Lower leg skin (tissue), 4 donors: ENCODE measurements around the gene GALNT14. TPM values are rescaled to one million over a fixed set of nuclear protein-coding genes. Genes with fewer than 3 reads are reported as not detected.

Source experiments
- DNase-seq, 2 donors: peaks; one replicate each; pipeline ENCODE4 v3.0.0-alpha.2; 2019; ENCODE audit warnings: low spot score in 2 of 2
- H3K4me3 ChIP-seq: fragments of 200-600 bp; sonication (generic); 2 replicates; pipeline ENCODE4 v1.5.1; 2017; ENCODE audit warnings: mild to moderate bottlenecking, low read depth; ENCODE audit not compliant: poor library complexity, severe bottlenecking
- CTCF ChIP-seq, 3 donors: fragments of 450-650 bp; IDR thresholded peaks; one replicate each; pipeline ENCODE4 v1.5.1; 2016; ENCODE audit warnings: antibody characterized with exemption in 3 of 3, mild to moderate bottlenecking in 3 of 3, moderate library complexity in 2 of 3
- POLR2A ChIP-seq, 2 donors: fragments of 450-650 bp; IDR thresholded peaks; one replicate each; pipeline ENCODE4 v1.6.1; 2016 to 2017; ENCODE audit warnings: antibody characterized with exemption in 2 of 2, mild to moderate bottlenecking in 1 of 2, moderate library complexity in 1 of 2
- WGBS, 2 donors: methylation state at CpG; one replicate each; pipeline ENCODE4 v1.1.5; 2018; 5-methylcytosine and 5-hydroxymethylcytosine counted together
- intact Hi-C: fragments of 100-400 bp; cut with DNase I; formaldehyde crosslinking; loops from one replicate; pipeline ENCODE4 v1.15.0; 2023; ENCODE audit warnings: low total_unique reads
- total RNA-seq, 4 donors: library from RNA; depleted of rRNA; stranded (reverse); fragments of >200 nt; gene quantifications; one replicate each; pipeline ENCODE4 v1.1.0, GENCODE V29; 2016

The GALNT14 gene
- total RNA-seq, 4 donors from 2014 or later, result 2.5 to 6.2 (median 4.0) TPM

GRCh38 chr2:31027549-31027948 lies 110.7 kb downstream of the GALNT14 start:
- H3K4me3 ChIP-seq, result no peak overlapping the region
- DNase-seq, result no peak
- intact Hi-C loops, result no loop called here
- TF ChIP-seq POLR2A (IDR thresholded peaks at IDR 0.05) (no peak), CTCF (IDR thresholded peaks at IDR 0.05) (no peak)
- 86 to 87% methylated on average over 5 of the region's 5 CpGs for WGBS, 2 donors

DNA sequence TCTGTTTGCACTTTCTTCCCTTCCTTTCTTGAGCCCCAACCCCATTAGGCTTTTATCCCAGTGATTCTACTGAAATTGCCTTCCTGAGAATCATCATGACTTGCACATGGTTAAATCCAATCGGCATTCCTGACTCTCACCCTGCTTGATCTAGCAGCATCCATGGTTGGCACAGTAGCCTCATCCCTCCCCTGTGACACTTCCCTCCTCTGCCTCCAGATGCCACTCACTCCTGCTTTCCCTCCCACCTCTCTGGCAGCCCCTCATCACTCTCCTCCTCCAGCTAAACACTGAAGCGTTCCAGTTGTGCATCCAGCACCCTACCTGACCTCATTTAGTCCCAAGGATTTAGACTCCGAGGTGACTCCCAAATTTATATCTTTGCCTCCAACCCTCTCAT lies 114.7 kb downstream of the GALNT14 start:
- TF ChIP-seq CTCF (IDR thresholded peaks at IDR 0.05) (no peak), POLR2A (IDR thresholded peaks at IDR 0.05) (no peak)
- no peak overlapping the region for H3K4me3 ChIP-seq
- DNase-seq, result no peak
- intact Hi-C loops, result no loop called here
- 86 to 87% methylated on average over 3 of the region's 3 CpGs for WGBS, 2 donors

DNA sequence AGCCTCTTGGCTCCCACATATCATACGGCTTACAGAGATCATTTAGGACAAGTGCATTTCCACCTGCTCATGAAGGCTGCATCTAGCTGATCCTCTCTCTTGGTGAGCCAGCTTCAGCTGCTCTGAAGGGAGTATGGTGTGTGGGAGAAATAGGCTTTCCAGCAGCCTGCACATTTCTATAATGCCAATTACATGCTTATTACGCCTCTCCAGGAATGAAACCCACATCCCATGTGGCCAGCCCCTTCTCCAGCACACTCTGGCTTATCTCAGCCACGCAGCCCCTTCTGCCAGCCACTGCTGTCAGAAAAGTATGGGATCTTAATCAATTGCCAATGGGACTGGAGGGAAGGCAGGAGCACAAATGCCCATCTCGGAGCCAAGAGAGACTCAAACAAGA lies 117.5 kb downstream of the GALNT14 start:
- TF ChIP-seq POLR2A (IDR thresholded peaks at IDR 0.05), result no peak
- TF ChIP-seq CTCF (IDR thresholded peaks at IDR 0.05), result no peak
- 78 to 99% methylated on average over 4 of the region's 4 CpGs for WGBS, 2 donors
- intact Hi-C loops, result no loop called here
- no peak for DNase-seq
- H3K4me3 ChIP-seq, result no peak overlapping the region

GRCh38 chr2:31018280-31018679 lies 120.0 kb downstream of the GALNT14 start:
- DNase-seq, result no peak
- intact Hi-C loops, result no loop called here
- 86 to 91% methylated on average over 6 of the region's 6 CpGs for WGBS, 2 donors
- no peak overlapping the region for H3K4me3 ChIP-seq
- no peak for TF ChIP-seq POLR2A (IDR thresholded peaks at IDR 0.05)
- TF ChIP-seq CTCF (IDR thresholded peaks at IDR 0.05), result no peak

DNA sequence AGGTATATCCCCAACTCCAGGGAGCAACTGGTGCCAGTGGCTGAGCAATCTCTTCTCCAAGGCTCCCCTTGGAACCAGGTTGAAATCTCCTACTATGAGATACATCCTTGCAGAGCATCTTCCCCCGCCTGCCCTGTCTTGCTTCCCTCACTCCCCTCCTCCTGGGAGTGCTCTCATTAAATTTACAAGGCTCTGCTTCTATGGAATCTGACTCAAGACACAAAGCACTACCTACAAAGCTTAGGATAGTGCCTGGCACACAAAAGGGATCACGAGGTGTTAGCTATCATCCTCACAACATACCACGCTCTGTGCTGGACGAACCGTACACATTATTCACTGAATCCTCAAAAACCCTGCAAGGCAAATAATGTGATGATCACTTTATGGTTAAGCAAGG lies 121.6 kb downstream of the GALNT14 start:
- no peak for DNase-seq
- 93 to 95% methylated on average over 5 of the region's 5 CpGs for WGBS, 2 donors
- no peak for TF ChIP-seq CTCF (IDR thresholded peaks at IDR 0.05)
- no peak for TF ChIP-seq POLR2A (IDR thresholded peaks at IDR 0.05)
- intact Hi-C loops, result no loop called here
- no peak overlapping the region for H3K4me3 ChIP-seq

DNA sequence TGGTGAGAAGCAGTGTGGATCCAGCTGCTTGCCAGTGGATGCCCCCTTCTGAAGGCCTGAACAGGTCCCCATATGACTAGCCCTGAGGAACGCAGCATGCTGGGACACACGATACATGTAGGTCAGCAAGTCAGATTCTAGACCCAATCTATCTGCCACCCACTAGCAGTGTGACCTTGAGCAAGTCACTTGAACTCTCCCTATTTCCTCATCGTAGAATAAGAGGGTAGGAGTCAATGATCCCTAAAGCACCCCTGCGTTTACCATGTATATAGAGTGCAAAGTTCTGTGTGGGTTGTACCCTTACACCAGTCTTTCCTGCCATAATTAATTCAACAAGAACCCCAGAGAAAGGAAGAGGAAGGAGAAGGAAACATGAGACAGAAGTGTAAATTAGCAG lies 123.7 kb downstream of the GALNT14 start:
- intact Hi-C loops, result no loop called here
- TF ChIP-seq CTCF (IDR thresholded peaks at IDR 0.05) (no peak), POLR2A (IDR thresholded peaks at IDR 0.05) (no peak)
- DNase-seq, result no peak
- H3K4me3 ChIP-seq, result no peak overlapping the region
- 74 to 88% methylated on average over 4 of the region's 4 CpGs for WGBS, 2 donors
